Adrenal gland (tissue), 12 donors: ENCODE data around the gene GPC1. TPM values are rescaled to one million over a fixed set of nuclear protein-coding genes. Genes with fewer than 3 reads are reported as not detected.
A peak's percentile ranks its signal among the peaks of the same experiment; 100 is the strongest.
"Not testable (repeated sequence)": the region's sequence is repeated elsewhere in the genome, so short reads cannot be mapped to it uniquely, and the experiment has no call there.

Experiments
- DNase-seq, 7 donors: peaks; one replicate each; pipeline ENCODE4 v3.0.0-alpha.2; 2019 to 2020
- H3K27ac ChIP-seq, 5 donors: fragments of 200-600 bp; sonication (generic) in 4 of 5; 1 replicate in 3 of 5; 2 replicates in 2 of 5; pipeline versions ENCODE4 v1.5.1 to v1.8.0; 2016 to 2020; ENCODE audit warnings: mild to moderate bottlenecking in 1 of 5
- H3K27me3 ChIP-seq: fragments of 200-600 bp; 2 replicates; pipeline ENCODE4 v1.8.0; 2021
- H3K36me3 ChIP-seq, 2 donors: fragments of 200-600 bp; replicated peaks in 1 of 2; 1 replicate in 1 of 2; 2 replicates in 1 of 2; pipeline versions ENCODE4 v1.5.1 to v1.8.0; 2018 to 2022
- H3K4me1 ChIP-seq, 2 donors: fragments of 200-600 bp; replicated peaks in 1 of 2; 1 replicate in 1 of 2; 2 replicates in 1 of 2; pipeline versions ENCODE4 v1.5.1 to v1.8.0; 2018 to 2021
- H3K4me3 ChIP-seq, 4 donors: fragments of 200-600 bp; sonication (generic) in 3 of 4; one replicate each; pipeline ENCODE4 v1.5.1; 2016 to 2018
- H3K9me3 ChIP-seq, 3 donors: fragments of 200-600 bp; sonication (generic) in 1 of 3; replicated peaks in 1 of 3; 1 replicate in 2 of 3; 2 replicates in 1 of 3; pipeline versions ENCODE4 v1.5.1 to v1.8.0; 2016 to 2021
- POLR2A ChIP-seq, 2 donors: fragments of 450-650 bp; IDR thresholded peaks; one replicate each; pipeline ENCODE4 v1.6.1; 2017; ENCODE audit warnings: antibody characterized with exemption in 2 of 2, mild to moderate bottlenecking in 2 of 2, moderate library complexity in 1 of 2
- WGBS, 4 donors: extraction: QIAGEN DNeasy Blood & Tissue Kit in 2 of 4; methylation state at CpG; one replicate each; pipeline versions ENCODE4 v1.1.5 to v1.1.7; 2013 to 2017; 5-methylcytosine and 5-hydroxymethylcytosine counted together
- intact Hi-C, 2 donors: fragments of 100-400 bp; cut with DNase I; formaldehyde crosslinking; loops; one replicate each; pipeline versions ENCODE4 v1.14.1 to v1.15.0; 2022 to 2023
- polyA plus RNA-seq, 3 donors: library from polyadenylated mRNA; stranded (reverse); fragments of 200-250 nt in 2 of 3; fragments of 350-450 nt in 1 of 3; fragmentation: Illumina TruSeq in 1 of 3; extraction: RNeasy Lipid Tissue Mini Kit (QIAGEN cat#74804) in 1 of 3; gene quantifications; one replicate each; pipeline ENCODE4 v1.2.3, GENCODE V29; 2013 to 2014
- total RNA-seq, 9 donors: library from RNA; depleted of rRNA in 4 of 9; stranded (reverse); fragments of >200 nt in 4 of 9; fragments of 120-200 nt in 1 of 9; fragmentation: NEBNext Ultra II Directional in 1 of 9; extraction: Animal tissue kit (Norgen Biotek cat#: 25700) in 1 of 9; gene quantifications; one replicate each; pipeline versions ENCODE4 v1.1.0 to v1.2.4, GENCODE V29; 2013 to 2023
- TF ChIP-seq, protein P1 (sequence below), 6 experiments: fragments of 450-650 bp in 4 of 6; fragments of 200-600 bp in 2 of 6; sonication (generic) in 1 of 6; IDR thresholded peaks; 1 replicate in 5 of 6; 2 replicates in 1 of 6; pipeline versions ENCODE4 v1.5.1 to v1.8.0; 2016 to 2021; ENCODE audit warnings: antibody characterized with exemption in 6 of 6, mild to moderate bottlenecking in 2 of 6, moderate library complexity in 1 of 6
- donor health status: healthy with polysubstance abuse.
- donor health status: Bipolar disorder and iron deficiency.
- donor health status: DM: yes; HTN: yes; CAD: no.
- donor health status: DM: no; HTN: no; CAD: no.
- donor health status: DM: no; HTN: no; CAD: no.
- donor health status: DM: yes; HTN: yes; CAD: no.

GPC1 gene
- total and polyA plus RNA-seq, 12 donors: 11.8 to 202 (median 132) TPM

DNA sequence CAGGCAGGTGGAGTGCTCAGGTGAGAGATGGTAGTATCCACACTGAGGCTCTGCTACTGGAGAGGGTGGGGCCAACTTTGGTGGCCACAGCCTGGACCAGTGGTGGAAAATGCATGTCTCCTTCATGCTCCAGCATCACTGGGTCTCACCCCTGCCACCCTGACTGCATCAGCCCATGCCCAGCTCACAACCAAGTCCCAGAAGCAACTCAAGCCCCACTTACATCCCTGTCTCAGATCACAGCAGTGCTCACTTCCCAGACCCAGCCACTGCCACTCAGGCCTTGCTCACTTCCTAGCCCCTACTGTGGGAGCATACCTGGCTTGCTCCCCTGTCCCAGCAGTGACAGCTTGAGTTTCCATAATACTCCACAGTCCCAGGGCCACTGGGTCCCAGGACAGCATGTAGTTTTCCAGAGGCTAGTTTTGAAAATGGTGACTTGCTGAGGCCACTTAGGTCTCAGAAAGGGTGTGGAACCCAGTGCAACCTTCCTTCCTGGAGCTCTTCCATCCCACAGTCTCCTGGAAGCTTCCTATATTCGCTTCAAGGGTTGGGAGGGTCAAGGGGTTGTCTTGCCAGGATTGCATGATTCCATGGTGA lies 58.8 kb downstream of the GPC1 start:
- H3K4me3 ChIP-seq: no peak overlapping the region
- no peaks in the 10 kb centered on the region for H3K4me1 ChIP-seq
- no peak overlapping the region for H3K27ac ChIP-seq
- H3K27me3 ChIP-seq: no peaks in the 10 kb centered on the region
- 89 to 100% (median 100%) methylated on average over 1 of the region's 1 CpG for WGBS, 4 donors
- no peak for TF ChIP-seq POLR2A (IDR thresholded peaks at IDR 0.05)
- no peaks in the 10 kb centered on the region for H3K36me3 ChIP-seq
- no peak for DNase-seq
- peaks cover 0 to 7% (median 0%) of the 10 kb centered on the region in 3 donors for H3K9me3 ChIP-seq
- intact Hi-C loops: no loop called here

DNA sequence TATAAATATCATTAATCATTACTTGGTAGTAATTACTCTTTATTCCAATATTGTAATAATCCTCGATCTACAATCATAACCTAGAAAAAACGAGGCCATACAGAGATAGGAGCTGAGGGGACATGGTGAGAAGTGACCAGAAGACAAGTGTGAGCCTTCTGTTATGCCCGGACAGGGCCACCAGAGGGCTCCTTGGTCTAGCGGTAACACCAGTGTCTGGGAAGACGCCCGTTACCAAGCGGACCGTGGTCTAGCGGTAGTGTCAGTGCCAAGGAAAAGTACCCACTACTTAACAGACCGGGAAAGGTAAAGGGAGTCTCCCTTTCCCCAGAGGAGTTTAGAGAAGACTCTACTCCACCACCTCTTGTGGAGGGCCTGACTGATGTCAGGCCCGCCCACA lies 59.5 kb downstream of the GPC1 start:
- 69 to 89% (median 75%) methylated on average over 10 to 11 of the region's 11 CpGs for WGBS, 4 donors
- intact Hi-C loops, H3K4me1 ChIP-seq: not testable (repeated sequence)

DNA sequence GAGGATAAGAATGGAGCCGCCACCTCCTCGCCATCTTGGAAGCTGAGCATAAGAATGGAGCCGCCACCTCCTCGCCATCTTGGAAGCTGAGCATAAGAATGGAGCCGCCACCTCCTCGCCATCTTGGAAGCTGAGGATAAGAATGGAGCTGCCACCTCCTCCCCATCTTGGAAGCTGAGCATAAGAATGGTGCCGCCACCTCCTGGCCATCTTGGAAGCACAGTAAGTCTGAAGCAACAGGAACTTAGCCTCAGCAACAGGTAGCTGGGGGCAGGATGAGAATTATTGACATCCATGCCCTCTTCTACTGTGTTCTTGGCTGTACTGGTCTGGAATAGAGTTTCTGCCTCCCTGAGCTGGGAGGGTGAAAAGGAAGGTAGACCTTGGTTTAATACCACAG lies 61.6 kb downstream of the GPC1 start:
- H3K27ac ChIP-seq, H3K4me3 ChIP-seq, intact Hi-C loops, H3K27me3 ChIP-seq, H3K36me3 ChIP-seq, H3K9me3 ChIP-seq, H3K4me1 ChIP-seq: not testable (repeated sequence)
- TF ChIP-seq, protein P1, sequence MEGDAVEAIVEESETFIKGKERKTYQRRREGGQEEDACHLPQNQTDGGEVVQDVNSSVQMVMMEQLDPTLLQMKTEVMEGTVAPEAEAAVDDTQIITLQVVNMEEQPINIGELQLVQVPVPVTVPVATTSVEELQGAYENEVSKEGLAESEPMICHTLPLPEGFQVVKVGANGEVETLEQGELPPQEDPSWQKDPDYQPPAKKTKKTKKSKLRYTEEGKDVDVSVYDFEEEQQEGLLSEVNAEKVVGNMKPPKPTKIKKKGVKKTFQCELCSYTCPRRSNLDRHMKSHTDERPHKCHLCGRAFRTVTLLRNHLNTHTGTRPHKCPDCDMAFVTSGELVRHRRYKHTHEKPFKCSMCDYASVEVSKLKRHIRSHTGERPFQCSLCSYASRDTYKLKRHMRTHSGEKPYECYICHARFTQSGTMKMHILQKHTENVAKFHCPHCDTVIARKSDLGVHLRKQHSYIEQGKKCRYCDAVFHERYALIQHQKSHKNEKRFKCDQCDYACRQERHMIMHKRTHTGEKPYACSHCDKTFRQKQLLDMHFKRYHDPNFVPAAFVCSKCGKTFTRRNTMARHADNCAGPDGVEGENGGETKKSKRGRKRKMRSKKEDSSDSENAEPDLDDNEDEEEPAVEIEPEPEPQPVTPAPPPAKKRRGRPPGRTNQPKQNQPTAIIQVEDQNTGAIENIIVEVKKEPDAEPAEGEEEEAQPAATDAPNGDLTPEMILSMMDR (IDR thresholded peaks at IDR 0.05): peak in 1 of 6 experiments; percentile 11
- peak in 2 of 7 donors; percentile 19 to 31 for DNase-seq
- WGBS, 4 donors: 94 to 100% (median 98%) methylated on average over 7 of the region's 7 CpGs

More for the DNA sequence above, 59.5 kb downstream of the GPC1 start:
- H3K4me3 ChIP-seq, H3K27me3 ChIP-seq, H3K36me3 ChIP-seq, H3K9me3 ChIP-seq, H3K27ac ChIP-seq: not testable (repeated sequence)
- peak in 3 of 7 donors; percentile 30 to 53 (median 33) for DNase-seq
- TF ChIP-seq, protein P1 (IDR thresholded peaks at IDR 0.05): peak in 2 of 6 experiments; percentile 7 to 26

DNA sequence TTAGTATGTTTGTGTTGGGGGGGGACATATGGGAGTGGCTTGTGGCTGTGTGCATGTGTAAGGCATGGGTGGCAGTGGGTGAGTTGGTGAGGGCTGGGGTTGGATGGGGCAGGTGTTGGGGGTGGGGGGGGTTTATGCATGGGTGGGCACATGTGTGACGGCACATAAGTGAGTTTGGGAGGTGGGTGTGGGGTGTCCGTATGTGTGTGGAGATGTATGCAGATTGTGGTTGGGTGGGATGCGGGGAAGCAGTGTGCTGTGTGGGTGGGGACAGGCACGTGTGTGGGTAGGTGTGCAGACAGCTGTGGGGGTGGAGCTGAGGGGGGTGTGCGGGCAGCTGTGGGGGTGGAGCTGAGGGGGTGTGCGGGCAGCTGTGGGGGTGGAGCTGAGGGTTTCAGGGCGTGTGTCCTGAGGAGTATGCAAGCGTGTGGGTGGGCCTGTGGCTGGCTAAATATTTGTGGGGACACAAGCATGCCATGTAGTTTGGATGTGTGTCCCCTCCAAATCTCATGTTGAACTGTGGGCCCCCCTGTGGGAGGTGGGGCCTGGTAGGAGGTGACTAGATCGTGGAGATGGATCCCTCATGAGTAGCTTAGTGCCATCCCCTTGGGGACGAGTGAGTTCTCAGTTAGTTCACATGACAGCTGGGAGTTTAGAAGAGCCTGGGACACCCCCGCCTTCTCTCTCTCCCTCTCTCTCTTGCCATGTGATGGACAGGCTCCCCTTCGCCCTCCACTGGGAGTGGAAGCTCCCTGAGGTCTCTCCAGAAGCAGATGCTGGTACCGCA lies 62.9 kb downstream of the GPC1 start:
- H3K9me3 ChIP-seq: no peaks in the 10 kb centered on the region
- H3K4me3 ChIP-seq: no peak overlapping the region
- peak in 2 of 7 donors; percentile 12 to 20 for DNase-seq
- H3K27me3 ChIP-seq: no peaks in the 10 kb centered on the region
- WGBS, 4 donors: 83 to 93% (median 91%) methylated on average over 11 to 13 of the region's 13 CpGs
- H3K36me3 ChIP-seq: no peaks in the 10 kb centered on the region
- peaks cover 0 to 6% of the 10 kb centered on the region in 2 donors for H3K4me1 ChIP-seq
- H3K27ac ChIP-seq: no peak overlapping the region
- intact Hi-C loops: no loop called here
- TF ChIP-seq POLR2A (IDR thresholded peaks at IDR 0.05): no peak
- TF ChIP-seq, protein P1 (IDR thresholded peaks at IDR 0.05): no peak
